HG03025 (cell line): Measurements from ENCODE around the gene IGF2BP2.
"Not testable (repeated sequence)": the region's sequence is repeated elsewhere in the genome, so short reads cannot be mapped to it uniquely, and the experiment has no call there.

Experiments
- ATAC-seq: cut with Tn5 transposase; IDR thresholded peaks from one replicate; pipeline ENCODE4 v1.9.1; 2021; ENCODE audit warnings: mild to moderate bottlenecking, moderate library complexity; ENCODE audit not compliant: unreplicated experiment, low FRiP score

The IGF2BP2 gene

DNA sequence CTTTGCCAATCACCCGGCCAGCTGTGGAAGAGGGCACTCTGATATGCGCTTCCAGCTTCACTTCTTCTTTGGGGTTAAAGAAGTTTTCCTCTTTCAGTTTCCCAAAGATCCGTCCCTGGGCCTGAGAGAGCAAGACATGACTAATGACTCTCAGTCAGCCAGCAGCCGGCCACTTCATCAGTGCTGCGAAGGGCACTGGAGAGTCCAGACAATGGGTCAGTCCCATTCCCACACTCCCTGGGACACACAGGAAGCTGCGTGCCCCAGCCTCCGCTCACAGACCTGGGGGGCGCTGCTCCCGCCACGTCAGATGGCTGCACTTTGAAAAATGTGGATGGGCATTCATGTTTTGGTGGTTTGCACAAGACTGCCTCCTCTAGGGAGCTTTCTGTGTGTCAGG, 175.4 kb downstream of the IGF2BP2 start:
- ATAC-seq: no peak

DNA sequence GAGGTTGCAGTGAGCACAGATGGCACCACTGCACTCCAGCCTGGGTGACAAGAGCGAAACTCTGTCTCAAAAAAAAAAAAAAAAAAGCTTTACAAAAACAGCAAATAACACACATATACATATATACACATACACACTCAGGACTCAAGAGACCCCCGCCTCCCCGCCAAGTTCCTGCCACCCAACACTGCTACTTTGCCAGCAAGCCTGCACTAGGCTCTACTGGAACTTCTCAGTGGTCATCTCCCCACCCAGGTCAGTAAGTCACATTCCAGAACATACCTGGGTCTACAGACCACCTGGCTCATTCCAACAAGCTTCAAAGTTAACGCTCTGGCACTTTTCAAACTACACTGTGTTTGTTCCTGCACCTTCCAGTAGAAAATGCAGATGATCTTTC, 176.4 kb downstream of the IGF2BP2 start:
- ATAC-seq: no peak

GRCh38 chr3:185647880-185648210, 177.0 kb downstream of the IGF2BP2 start:
- ATAC-seq: no peak

DNA sequence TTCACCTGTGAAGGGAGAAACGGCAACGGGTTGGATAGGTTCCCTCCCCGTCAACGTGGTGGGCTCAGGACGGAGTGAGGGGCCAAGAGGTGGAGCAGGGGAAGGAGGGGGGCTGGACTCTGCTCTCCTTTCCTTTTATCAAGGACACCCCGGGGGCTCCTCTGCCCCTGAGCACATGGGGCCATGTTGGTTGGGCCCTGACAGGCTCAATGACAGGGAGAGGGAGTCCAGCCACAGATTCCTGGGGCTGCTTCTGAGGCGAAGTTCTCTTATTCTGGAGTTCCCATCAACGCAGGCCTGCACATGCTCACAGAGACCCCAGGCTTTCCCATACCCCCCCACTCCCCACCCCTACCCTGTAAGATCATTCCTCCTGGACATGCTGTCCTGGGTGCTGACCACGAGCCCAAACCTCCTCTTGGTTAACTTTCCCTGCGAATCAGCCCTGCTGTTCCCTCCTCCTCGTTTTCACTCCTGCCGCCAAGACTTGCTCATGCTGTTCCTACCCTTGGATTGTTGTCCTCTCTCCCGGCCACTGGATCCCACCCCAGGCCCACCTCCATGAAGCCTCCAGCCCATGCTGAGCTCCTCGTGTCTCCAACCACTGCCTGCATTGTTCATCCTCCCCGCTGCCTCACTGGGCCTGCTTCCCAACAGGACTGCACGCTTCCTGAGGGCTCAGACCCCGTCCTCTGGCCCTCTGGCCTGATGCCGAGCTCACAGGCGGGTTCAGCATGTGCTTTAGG, 177.5 kb downstream of the IGF2BP2 start:
- ATAC-seq: no peak

- ATAC-seq: peak; percentile 55
Observed at GRCh38 chr3:185646382-185647133, 178.3 kb downstream of the IGF2BP2 start.

DNA sequence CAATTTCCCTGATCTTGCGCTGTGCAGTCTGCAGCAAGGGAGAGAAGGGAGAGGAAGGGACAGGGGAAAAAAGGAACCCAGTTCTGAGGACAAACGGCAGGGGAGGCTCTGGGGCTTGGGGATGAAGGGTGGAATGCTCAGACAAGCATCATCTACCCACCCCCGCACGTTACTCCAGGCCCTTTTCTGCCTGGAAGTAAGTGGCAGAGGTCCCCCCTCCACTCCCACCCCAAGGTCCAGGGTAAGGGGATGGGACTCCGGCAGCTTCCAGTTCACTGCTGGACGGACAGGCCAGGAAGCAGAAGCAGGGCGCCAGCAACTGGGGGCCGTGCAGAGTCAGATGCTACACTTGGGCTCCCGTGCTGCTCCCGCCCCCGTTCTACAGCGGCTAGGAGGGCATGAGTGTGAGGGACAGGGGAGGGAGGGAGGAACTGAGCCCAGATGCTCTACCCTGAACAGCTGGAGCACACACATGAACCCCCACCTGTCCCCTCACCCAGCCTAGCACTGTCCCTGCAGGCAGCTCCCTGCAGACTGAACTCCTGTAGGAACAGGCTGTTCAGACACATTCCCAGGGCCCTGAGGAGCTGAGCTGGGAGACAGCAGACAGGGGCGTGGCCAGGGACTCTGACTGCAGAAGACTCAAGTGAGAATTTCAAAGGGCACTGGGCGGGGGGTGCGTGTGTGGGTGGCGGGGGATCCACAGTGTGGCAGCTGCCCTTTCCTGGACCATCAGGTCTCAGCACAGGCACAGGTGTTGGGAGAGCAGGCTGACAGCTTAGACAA, 179.1 kb downstream of the IGF2BP2 start:
- ATAC-seq: no peak

GRCh38 chr3:185645191-185645590, 179.7 kb downstream of the IGF2BP2 start:
- not testable (repeated sequence) for ATAC-seq

DNA sequence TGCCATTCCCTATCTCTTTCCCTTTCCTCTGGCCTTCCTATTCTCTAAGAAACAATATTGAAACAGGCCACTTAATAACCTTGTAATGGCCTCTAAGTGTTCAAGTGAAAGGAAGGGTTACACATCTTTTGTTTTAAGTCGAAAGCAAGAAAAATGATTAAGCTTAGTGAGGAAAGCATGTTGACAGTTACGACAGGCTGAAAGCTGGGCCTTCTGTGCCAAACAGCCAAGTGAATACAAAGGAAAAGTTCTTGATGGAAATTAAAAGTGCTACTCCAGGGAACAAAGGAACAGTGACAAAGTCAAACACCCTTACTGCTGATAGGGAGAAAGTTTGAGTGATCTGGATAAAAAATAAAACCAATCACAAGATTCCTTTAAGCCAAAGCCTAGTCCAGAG, 184.5 kb downstream of the IGF2BP2 start:
- ATAC-seq: no peak

DNA sequence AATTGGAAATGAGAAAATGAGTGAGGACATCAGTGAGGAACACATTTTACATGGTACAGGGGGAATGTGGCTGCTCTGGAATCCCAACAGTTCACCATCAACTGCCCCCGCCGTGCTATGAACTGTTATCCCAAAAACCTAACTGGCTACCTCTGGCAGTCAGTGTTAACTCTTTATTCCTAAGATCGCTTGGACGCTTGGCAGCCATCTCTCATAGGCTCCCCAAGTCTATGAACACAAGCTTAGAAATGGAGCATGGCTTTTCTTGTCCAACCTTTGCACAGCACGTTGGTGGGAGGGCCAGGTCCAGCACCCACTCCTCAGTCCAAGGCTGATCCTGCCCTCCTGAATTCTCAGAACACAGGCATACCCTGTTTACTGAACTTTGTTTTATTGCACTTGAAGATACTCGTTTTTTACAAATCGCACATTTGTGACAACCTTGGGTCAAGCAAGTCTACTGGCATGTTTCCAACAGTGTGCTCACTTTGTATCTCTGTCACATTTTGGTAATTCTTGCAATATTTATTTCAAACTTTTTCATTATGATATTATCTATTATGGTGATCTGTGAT, 185.1 kb downstream of the IGF2BP2 start:
- ATAC-seq: no peak

- ATAC-seq: not testable (repeated sequence)
Observed at GRCh38 chr3:185638651-185639050, 186.2 kb downstream of the IGF2BP2 start.

DNA sequence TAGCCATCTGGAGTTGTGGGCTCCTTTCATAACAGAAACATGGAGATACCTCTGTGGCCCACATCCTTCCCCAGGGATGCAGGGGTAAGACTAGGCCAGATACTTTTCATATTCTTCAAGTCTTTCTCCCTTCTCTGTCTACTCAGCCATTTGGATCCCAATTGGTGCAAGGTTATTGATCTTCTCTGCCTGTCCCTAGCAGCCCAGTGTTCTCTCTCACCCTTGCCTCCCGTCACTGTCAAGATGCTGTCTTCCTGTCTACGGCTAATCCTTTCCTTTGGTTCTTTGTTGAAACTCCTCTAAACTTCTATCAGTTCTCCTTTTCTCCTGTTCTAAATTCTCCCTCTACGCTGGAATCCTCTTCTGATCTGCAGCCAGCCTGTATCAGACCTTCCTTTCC, 187.5 kb downstream of the IGF2BP2 start:
- ATAC-seq: no peak

DNA sequence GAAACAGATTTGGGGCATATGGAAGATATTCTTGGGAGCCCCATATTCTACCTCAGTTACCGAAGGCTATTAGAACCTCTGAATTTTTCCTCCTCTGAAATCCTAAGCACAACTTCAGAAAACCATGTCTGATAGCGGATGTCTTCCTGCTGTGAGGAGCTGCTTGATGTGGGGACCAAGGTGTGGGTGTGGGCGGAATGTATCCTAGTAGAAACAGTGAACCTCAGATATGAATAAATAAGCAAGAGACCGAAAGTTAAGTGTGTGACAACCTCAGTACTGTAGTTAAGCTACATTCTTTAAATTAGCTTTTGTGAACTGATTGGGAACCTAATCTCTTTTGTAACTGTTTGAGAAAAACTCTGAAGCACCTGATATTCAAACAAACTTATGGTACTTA, 191.8 kb downstream of the IGF2BP2 start:
- no peak for ATAC-seq

- ATAC-seq: no peak
Observed at GRCh38 chr3:185631508-185632206, 193.2 kb downstream of the IGF2BP2 start.

DNA sequence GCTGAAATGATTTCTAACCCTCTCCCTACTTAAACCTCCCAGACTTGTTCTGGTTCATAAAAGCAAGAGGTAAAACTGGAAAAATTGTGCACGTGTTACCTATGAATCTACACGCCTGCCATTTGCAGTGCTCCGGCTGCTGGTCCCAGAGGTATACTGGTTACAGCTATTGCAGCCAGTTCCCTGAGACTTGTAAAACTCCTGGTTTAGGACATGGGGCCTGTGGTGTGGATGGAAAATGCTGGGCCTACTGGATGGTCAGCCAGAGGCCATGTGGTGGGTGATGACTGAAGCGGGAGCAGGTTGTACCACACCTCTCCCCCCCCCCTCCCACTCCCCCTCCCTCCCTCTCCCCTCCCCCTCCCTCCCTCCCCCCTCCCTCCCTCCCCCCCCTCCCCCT, 193.7 kb downstream of the IGF2BP2 start:
- no peak for ATAC-seq

DNA sequence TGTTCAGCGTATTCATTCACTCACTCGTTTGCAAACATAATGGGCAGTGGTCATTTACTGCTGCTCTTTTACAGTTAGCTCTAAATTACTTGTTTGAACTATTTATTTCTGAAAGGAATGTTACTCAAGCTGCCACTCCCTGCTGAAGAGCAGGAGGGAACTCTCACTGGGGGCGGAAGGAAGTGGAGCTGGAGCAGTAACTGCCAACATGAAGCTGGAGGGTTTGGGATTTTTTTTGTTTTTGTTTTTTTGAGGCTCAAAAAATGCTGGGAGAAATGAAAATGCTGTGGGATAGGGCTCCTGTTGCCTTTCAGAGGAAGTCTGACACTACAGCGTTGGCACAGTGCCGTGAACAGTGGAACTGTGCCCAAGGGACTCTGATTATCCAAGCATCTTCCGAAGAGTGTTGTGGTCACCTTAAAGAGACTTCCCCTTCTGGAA, 194.6 kb downstream of the IGF2BP2 start:
- no peak for ATAC-seq

- ATAC-seq: no peak
Observed at GRCh38 chr3:185629554-185630181, 195.2 kb downstream of the IGF2BP2 start.

GRCh38 chr3:185625784-185626183, 199.1 kb downstream of the IGF2BP2 start:
- no peak for ATAC-seq

GRCh38 chr3:185623939-185624665, 200.7 kb downstream of the IGF2BP2 start:
- ATAC-seq: no peak

- ATAC-seq: no peak
Observed at GRCh38 chr3:185613016-185613415, 211.8 kb downstream of the IGF2BP2 start.
